Right renal cortex interstitium (tissue), 3 donors: Measurements from ENCODE around the gene NDUFA1. TPM values are rescaled to one million over a fixed set of nuclear protein-coding genes. Genes with fewer than 3 reads are reported as not detected.
"Not testable (repeated sequence)": the region's sequence is repeated elsewhere in the genome, so short reads cannot be mapped to it uniquely, and the experiment has no call there.

Source experiments
- DNase-seq, 3 donors: peaks; one replicate each; pipeline ENCODE4 v3.0.0-alpha.2; 2013; ENCODE audit warnings: low read depth in 3 of 3, low spot score in 2 of 3
- polyA plus RNA-seq, 3 donors: library from polyadenylated mRNA; unstranded; fragments of 120-200 nt; gene quantifications; one replicate each; pipeline ENCODE4 v1.2.1, GENCODE V29; 2013; ENCODE audit not compliant: insufficient read length in 3 of 3

Gene NDUFA1
- polyA plus RNA-seq = 100 to 1,000 TPM; 167 to 180 (median 173) TPM

DNA sequence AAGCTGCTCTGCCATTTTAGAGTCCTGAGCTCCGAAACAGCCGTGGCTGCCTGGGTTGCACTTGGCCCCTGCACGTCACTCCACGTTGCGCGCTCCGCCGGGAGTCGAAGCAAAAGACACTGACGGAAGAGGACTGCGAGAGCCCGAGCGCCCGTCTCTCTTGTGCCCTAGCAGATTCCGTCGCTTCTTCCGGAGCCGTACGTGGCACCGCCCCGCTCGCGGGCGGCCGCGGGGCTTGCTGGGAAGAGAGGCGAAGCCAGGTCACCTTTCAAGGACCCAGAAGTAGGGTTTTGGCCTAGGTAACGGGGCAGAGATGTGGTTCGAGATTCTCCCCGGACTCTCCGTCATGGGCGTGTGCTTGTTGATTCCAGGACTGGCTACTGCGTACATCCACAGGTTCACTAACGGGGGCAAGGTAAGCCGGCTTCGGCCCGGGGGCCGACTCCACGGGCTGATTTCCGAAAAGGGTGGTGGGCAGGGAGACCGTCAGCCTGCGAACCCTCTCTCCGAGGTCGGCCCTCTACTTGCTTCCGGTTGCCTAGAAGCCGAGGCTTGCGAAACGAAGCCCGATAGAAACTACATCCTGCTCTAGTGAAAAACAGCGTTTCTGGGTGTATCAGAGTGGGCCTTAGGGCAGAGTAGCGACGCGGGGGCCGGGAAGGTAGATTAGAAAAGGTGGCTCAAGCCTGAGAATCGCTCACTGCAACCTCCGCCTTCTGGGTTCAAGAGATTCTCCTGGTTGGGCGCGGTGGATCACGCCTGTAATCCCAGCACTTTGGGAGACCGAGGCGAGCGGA, at the start of gene NDUFA1, which contains the start of gene RNF113A:
TSS of gene NDUFA1 (plus strand) at position 234 of the 797 bp plus-strand sequence. CDS start at position 314, 80 bp downstream.
TSS of gene RNF113A (minus strand) at position 135 of the 797 bp plus-strand sequence. CDS start at position 15, 120 bp downstream.
- peak in 2 of 3 donors; percentile 47 to 65 for DNase-seq

DNA sequence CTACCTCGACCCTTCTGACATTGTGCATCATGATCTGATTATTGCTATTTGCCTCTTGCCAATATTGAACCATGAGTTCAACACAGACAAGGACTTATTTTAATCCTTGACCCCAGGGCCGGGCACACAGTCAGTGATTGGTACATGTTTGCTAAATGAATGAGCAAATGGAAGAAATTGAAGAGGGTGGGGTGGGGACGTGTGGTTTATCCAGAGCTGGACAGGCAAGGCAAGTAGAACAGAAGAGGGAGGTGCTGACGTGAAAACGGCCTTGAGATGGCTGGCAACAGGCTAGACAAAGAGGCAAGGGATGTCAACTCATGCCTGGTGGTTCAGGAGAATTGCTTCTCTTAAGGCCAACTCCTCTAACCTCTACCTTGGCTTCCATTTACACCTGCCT, 47.4 kb upstream of the NDUFA1 start:
- DNase-seq = not testable (repeated sequence)

DNA sequence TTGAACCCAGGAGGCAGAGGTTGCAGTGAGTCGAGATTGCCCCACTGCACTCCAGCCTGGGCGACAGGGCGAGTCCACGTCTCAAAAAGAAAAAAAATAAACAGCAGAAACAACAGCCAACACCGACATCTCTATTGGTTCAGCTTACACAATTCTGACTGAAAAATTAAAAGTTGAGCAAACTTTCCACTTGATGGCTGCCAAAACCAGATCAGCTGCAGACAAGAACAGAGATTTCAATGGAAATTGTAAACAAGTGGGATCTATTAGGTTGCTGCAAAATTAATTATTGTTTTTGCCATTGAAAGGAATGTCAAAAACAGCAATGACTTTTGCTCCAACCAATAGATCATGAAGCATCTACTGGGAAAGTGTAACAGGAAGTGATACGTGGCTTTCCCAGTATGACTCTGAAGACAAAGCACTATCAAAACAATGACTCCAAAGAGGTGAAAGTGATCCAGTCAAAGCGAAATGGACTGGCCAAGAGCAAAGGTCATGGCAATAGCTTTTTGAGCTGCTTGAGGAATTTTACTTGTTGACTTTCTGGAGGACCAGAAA, 45.2 kb upstream of the NDUFA1 start:
- no peak for DNase-seq

DNA sequence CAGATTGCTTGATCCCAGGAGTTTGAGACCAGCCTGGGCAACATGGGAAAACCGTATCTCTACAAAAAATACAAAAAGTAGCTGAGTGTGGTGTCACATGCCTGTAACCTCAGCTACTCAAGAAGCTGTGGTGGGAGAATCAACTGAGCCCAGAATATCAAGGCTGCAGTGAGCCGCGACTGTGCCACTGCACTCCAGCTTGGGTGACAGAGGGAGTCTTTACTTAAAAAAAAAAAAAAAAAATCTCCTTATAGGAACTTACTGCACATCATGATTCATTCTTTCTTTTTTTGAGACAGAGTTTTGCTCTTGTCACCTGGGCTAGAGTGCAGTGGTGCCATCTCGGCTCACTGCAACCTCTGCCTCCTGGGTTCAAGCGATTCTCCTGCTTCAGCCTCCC, 43.2 kb upstream of the NDUFA1 start:
- DNase-seq = no peak

DNA sequence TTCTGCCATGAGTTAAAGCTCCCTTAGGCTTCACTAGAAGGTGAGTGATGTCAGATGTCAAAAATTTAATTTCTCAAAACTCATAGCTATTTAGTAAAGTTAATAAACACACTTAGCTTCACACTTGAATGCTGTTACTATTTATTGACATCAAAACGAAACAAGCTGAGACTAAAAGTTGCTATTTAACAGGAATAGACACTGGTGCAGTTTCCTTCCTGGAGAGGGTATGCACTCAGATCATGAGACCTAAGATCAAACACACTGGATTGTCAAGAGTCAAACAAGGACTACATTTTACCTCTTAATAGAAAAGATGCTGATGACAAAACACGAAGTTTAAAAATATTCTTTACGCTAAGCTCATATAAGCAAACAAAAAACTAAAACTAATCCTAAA, 37.7 kb upstream of the NDUFA1 start:
- no peak for DNase-seq

DNA sequence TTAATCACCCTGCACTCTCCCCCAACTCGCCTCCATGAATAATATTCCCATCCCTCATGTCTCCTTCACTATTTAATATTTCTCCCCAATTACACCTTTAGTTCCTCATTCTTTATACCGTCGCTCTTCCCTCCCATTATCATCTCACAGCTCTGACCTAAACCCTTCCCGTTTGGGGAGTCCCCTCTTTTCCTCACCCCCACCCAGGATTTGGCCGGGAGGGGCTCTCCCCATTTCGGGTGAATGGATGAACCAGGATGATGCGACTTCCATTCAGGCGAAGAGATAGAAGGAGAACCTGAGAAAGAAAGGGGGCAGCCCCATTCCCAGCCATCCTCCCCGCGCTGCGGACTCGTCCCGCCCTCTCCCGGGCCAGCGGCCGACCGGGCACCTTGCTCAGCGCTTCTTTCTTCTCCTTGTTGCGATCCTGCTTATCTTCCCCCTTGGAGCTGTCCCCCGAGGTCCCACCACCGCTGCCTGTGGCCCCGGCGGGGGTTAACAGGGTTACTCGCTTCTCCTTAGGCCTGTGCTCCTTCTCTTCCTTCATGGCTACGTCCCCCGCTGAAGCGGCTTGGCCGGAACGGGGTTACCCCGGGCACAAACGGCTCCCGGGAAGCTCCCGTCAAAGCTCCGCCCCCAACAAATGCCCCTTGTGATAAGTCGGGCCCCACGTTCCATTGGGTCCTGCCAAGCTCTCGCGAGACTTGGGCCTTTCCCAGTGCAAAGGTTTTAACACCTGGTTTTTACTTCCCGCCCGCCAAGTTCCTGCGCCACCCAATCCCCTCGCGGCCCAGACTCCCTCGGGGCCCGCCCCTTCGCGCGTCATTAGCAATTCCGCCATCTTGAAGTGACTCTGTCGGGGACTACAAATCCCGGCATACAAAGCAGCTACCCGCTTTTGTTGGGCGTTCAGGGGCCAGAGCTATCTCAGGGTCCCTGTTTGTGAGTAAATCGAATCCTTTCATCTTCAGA, 19.0 kb upstream of the NDUFA1 start, which contains the start of gene UPF3B:
TSS of gene UPF3B (minus strand) at position 582 of the 972 bp plus-strand sequence. CDS start at position 547, 35 bp downstream.
- peak; percentile 80 to 91 (median 87) for DNase-seq

DNA sequence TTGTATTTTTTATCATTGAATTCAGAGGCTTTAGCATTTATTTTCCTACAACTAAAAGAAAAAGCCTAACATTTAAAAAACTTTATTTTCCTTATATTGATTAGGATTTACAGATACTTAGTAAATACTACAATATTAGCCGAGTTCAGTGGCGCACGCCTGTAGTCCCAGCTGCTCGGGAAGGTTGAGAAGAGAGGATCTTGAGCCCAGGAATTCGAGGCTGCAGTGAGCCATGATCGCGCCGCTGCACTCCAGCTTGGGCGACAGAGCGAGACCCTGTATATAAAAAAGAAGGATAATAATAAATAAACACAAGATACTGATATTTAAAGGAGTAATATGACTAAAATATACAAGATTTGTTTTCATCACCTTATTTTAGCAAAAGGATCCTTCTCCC, 18.2 kb upstream of the NDUFA1 start:
- DNase-seq = no peak

DNA sequence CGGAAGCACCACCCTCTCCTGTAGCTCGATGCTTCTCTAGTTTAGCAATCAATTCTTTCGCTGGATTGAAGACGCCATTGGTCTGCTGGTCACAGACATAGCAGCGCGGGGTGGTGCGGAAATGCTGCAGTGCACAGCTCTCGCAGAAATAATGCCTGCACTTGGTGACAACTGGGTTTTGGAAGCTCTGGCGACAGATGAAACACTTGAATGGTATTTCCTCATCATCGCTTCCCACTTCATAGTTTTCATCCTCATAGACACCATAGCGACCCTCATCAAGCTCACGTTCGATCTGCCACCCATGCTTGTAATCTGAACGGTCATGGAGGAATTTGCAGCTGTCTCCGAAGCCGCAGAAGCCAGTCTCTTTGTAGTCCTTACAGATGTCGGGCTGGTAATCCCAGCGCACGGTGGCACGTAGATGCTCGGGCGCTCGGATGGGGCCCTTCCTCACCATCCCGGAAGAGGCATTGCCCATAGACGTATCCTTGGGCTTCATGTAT, 953 bp upstream of the NDUFA1 start:
- no peak for DNase-seq

DNA sequence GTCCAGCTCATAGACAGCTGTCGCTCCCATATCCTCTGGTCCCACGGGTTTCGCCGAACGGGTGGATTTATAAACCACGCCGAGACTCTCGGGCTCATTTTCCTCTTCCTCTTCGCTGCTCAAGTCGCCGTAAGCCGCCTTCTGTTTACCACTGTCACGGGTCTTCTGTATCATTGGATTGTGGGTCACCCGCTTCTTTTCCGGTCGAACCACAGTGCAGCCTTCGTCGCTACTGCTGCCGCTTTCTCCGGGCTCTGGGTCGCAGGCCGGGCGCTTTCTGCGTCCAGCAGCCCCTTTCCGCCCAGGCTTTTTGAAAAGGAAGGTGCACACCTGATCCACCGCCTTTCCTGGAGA, 410 bp upstream of the NDUFA1 start:
- no peak for DNase-seq

DNA sequence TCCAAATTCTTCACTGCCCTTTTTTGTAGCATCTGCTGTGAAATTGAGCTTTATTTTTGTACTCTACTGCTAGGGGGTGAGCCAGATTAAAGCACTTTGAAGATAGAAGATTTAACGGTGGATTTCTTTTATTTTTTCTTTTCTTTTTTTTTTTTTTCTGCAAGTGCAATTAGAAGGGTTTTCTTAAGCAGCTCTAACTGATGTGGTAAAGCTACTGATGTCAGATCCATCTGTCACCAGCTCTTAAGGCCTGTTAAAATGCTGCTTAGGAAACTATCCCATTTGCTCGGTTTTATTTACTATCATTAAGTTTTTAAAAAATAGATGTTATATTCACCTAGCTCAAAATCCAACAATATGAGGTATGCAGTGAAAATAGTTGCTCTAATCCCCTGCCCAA, 7.1 kb downstream of the NDUFA1 start:
- DNase-seq = no peak

DNA sequence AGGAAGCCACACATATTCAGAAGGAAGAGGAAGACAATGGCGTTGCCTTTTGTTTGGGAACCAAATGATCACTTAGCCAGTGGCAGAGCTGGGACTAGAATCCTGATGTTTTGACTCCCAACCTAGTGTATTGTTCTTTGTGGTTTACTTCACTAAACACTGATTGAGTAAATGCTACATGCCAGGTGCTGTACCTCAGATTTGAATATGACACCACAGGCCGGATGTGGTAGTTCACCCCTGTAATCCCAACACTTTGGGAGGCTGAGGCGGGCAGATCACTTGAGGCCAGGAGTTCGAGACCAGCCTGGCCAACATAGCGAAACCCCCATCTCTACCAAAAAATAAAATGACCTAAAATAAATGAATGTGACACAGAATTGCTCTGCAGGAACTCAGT, 8.4 kb downstream of the NDUFA1 start:
- no peak for DNase-seq

DNA sequence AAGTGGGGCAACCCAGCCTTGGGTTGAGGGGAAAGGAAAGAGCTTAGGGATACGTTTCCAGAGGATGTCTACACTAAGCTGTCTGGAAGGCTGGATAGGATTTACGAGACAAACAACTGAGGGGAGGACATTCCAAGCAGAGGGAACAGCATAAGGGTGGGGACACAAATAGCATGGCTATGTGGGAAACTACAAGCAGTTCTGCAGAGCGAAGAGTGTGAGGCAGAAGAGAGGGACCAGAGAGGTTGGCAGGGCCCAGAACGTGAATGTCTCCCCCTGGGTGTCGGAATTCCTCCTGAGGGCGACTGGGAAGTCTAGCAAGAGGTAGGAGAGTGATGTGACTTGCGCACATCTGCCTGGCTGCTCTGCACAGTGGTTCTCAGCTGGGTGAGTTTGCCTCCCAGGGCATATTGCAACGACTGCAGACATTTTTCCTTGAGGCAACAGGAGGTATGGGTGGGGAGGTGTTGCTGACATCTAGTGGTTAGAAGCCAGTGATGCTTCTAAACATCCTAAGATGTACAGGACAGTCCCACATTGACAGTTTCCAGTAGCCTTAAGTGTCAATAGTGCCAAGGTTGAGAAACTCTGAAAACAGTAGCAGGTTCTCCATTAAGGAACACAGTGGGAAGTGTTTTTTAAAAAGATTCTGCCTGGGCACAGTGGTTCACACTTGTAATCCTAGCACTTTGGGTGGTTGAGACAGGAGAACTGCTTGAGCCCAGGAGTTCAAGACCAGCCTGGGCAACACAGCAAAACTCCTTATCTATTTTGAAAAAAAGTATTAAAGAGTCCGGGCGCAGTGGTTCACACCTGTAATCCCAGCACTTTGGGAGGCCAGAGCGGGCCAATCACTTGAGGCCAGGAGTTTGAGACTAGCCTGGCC, 9.2 kb downstream of the NDUFA1 start:
- DNase-seq = no peak

DNA sequence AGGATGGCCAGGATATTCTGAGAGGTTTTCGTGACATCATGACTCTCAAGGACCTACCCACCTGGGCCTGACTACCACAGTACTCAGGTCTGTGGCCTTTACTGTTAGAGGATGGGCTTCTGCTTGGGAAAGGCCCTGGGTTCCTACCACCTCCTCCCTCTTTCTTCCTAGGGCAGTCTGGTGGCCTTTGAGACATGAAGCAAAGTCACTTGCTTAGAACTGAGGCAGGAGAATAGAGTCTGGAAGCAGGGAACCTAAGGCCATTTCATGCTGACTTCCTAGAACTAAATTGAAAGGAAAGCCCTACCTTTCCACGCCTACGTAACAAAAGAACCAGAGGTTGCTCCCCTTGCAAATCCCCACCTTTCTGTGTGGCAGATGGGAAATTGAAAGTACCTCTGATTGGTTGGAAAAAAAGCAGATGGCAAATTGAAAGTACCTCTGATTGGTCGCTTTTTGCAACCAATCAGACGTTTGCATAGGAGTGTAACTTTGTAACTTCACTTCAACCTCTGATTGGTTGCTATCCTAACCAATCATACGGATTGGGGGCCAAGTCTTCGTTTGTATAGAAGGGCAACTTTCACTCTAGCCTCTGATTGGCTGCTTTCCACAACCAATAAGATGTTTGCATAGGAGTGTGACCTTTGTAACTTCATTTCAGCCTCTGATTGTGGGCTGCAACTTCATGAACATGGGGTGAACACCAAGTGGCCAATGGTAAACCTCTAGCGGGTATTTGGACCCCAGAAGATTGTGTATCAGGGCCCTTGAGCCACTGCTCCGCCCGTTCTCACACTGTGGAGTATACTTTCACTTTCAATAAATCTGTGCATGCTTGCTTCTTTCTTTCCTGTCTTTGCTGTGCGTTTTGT, 14.2 kb downstream of the NDUFA1 start:
- DNase-seq = no peak

DNA sequence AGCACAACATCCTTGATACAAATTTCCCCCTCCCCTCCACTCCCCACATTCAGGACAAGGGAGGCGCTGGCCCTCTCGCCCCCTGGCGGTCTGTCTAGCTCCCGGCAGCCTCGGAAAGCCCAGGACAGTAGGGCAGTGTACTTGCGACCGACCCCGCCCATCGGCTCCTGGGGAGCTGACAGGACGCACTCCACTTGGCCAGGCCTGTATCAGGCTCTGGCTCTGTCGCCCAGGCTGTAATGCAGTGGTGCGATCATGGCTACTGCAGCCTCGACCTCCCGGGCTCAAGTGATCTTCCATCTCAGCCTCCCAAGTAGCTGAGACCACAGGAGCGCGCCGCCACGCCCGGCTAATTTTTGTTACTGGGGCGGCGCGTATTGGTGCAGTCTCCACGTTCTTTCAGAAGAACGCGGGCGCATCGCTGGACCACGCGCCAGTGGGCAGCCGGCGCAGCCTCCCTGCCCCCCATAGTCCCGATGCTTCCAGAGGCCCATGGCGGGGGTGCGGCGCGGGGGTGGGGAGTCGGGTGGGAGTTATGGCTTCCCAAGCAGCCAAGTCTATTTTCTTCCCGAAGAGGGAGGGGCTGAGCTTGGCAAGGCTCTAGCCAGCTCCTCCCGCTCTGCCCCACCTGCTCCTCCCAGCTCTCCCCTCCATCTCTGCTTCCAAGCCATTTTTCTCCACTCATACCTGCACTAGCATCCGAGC, 16.2 kb downstream of the NDUFA1 start:
- no peak for DNase-seq

DNA sequence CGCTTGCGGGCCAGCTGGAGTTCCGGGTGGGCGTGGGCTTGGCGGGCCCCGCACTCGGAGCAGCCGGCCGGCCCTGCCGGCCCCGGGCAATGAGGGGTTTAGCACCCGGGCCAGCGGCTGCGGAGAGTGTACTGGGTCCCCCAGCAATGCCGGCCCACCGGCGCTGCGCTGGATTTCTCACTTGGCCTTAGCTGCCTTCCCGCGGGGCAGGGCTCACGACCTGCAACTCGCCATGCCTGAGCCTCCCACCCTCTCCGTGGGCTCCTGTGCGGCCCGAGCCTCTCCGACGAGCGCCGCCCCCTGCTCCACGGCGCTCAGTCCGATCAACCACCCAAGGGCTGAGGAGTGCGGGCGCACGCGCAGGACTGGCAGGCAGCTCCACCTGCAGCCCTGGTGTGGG, 19.0 kb downstream of the NDUFA1 start:
- DNase-seq = not testable (repeated sequence)

DNA sequence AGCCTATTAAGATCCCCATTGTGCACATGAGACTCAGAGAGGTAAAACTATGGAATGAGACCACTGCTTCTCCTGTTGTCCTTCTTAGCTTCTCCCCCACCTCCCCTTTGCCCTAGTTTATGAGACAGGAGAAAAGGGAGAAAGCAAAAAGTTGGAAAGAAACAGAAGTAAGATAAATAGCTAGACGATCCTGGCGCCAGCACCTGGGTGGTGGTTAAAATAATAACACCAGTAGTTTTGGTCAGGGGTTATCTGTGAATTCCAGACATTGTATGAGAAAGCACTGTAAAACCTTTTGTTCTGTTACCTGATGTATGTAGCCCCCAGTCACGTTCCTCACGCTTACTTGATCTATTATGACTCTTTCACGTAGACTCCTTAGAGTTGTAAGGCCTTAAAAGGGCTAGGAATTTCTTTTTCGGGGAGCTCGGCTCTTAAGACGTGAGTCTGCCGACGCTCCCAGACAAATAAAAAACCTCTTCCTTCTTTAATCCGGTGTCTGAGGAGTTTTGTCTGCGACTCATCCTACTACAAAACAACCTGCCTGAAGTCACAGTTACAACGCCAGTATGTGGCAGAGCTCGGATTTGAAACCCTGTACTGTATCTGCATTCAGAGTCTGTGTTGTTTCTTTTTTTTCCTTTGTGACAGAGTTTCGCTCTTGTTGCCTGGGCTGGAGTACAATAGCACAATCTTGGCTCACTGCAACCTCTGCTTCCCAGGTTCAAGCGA, 20.5 kb downstream of the NDUFA1 start:
- DNase-seq = not testable (repeated sequence)

DNA sequence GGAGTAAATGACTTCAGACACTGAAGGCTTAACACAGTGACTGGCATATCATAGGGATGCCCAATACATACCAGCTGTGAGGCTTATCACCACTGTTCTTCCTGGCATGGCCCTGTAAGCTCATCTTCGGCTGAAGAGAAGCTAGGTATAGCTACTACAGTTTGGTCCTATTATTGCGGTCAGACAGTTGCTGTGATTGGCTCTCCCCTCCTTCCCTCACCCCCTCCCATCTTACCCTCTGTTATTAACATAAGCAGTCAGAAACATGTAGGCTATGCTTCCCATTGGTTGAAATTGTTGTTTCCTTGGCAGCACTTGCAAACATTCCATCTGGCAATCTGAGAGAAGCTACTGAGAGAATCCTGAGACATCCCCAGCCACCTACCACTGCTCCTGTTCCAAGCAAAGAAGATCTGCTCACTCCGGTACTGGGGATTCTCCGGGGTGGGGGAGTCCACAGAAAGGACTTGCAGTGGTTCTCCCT, 24.3 kb downstream of the NDUFA1 start, which contains the start of gene AKAP14:
TSS of gene AKAP14 (plus strand) at position 51 of the 484 bp plus-strand sequence. CDS start 7,331 bp downstream, outside the sequence.
- no peak for DNase-seq
